ENCODE data around the gene CCDC102B. TPM values are rescaled to one million over a fixed set of nuclear protein-coding genes. Genes with fewer than 3 reads are reported as not detected.

The CCDC102B gene
- polyA plus RNA-seq, 3 donors, result 5.6 to 8.6 (median 7.7) TPM

- DNase-seq (ENCODE audit: extremely low read depth in 1 of 11, low read depth in 9 of 11, low spot score in 4 of 11), result no peak
Measured at GRCh38 chr18:68817584-68817983, 19.7 kb downstream of the CCDC102B start.

DNA sequence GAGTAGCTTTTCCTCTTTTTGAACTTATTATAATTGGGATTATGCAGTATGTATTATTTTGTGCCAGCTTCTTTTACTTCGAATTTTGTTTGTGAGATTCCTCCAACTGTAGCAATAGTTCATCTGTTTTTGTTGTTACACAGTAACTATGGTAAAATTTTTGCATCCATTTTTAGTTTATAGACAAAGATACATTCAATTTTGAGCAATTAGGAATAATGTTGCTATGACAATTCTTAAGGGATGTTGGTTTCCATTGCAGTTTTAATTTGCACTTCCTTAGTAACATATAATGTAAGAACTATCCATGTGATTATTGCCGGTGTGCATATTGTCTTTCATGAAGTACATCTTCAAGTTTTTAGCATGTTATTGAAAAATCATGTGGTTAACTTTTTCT, 20.7 kb downstream of the CCDC102B start:
- no peak for DNase-seq (ENCODE audit: extremely low read depth in 1 of 11, low read depth in 9 of 11, low spot score in 4 of 11)

GRCh38 chr18:68822926-68823325, 25.0 kb downstream of the CCDC102B start:
- no peak for DNase-seq (ENCODE audit: extremely low read depth in 1 of 11, low read depth in 9 of 11, low spot score in 4 of 11)

GRCh38 chr18:68826121-68826520, 28.2 kb downstream of the CCDC102B start:
- DNase-seq (ENCODE audit: extremely low read depth in 1 of 11, low read depth in 9 of 11, low spot score in 4 of 11), result no peak

DNA sequence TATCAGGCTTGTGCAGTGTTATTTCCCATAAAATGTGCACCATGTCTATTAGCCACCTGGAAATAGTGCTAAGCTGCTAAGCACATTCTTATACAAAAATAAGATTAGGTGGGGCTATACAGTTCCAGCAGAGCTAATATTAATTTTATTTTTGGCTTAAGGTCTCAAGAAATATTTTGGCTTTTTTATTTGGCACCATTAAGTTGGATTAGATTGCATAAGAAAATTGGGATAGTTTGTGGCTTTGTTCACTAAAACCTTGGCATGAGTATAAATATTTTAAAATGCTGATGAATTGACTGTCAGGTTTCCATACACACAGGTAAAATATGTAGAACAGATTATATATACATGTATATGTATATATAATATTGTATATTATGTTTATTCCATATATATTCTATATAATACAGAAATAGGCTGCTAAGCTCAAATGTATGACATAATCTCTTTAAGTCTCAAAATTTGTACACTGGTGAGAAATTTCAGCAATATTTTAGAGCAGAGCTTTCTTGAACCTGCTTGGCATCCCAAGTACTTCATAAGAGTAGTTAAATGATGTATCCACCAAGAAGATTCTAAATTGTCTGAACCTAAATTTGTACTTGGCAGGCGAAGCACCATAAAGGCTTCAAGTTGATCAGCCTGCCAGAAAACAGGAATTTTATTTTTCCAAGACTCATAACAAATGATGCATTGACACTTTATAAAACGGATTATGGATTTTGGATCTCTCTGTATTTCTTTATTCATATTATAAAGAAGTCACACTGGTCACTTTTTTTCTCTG, 32.6 kb downstream of the CCDC102B start:
- DNase-seq (ENCODE audit: extremely low read depth in 1 of 11, low read depth in 9 of 11, low spot score in 4 of 11), result no peak

- no peak for DNase-seq (ENCODE audit: extremely low read depth in 1 of 11, low read depth in 9 of 11, low spot score in 4 of 11)
Measured at GRCh38 chr18:68833756-68834155, 35.9 kb downstream of the CCDC102B start.

DNA sequence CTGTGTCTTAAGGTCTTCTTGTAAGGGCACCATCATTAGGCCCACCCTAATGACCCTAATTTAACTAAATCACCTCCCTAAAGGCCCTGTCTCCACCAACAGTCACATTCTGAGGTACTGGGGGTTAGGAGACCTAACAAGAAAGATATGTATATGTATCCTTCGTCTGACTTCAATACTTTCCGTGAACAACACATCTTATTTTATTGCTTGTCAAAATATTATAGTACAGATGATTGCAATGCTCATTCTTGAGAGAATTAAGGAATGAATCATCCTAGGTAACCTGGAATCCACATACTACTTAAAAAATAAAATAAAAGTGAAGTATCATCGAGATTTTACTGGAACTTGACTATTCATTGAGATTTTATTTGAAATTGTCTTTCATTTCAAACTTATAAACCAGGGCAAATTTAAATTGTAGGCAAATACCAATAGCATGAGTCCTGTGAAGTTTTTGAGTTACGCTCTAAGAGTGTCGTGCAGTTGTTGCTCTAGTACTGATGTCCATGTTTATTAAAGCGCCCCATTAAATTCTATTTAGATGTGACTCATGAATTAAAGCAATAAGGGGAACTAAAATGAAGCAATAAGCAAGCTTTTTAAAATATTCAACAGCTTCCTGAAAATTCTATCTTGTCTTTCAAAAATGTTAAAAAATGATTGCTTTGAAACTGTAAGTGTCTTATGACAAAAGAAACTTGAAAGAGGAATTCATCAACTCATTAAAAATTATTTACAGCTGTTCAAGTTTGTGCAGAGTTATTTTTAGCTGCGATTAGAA, 40.0 kb downstream of the CCDC102B start:
- no peak for DNase-seq (ENCODE audit: extremely low read depth in 1 of 11, low read depth in 9 of 11, low spot score in 4 of 11)

DNA sequence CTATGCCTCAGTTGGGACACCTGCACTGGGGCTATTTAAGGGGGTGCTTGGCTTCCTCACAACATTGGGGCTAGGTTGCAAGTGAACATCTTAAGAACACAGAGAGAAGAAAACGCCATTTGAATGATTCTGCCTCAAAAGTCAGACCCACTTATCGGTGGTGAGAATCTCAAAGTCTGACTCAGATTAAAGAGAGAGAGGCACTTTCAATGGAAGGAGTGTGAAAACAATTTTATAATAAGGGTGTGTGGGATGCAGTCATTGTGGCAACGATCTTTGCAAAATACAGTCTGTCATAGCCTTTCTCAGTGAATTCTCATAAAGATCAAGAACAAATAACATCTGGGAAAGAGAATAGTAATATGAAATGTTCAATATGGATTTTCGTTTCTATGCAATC, 41.8 kb downstream of the CCDC102B start:
- DNase-seq (ENCODE audit: extremely low read depth in 1 of 11, low read depth in 9 of 11, low spot score in 4 of 11), result no peak

GRCh38 chr18:68840554-68841263, 42.8 kb downstream of the CCDC102B start:
- DNase-seq (ENCODE audit: extremely low read depth in 1 of 11, low read depth in 9 of 11, low spot score in 4 of 11), result no peak

DNA sequence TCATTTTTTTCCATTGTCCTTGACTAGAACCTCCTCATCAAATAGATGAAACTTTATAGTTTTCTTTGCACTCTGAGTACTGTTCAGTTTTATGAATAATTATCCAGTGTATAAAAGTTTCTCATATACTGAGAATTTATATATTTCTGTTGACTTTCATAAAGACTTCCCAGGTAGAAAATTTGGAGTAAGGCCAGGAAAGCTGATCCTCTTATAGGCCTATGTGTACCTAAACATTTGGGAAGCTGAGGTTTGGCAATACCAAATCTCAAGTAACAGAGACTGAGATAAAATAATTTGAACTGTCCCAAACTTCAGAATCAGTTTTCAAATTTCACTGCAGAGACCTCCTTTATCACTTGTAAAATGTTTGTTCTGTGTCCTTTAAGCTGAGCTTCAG, 43.4 kb downstream of the CCDC102B start:
- DNase-seq (ENCODE audit: extremely low read depth in 1 of 11, low read depth in 9 of 11, low spot score in 4 of 11), result no peak

DNA sequence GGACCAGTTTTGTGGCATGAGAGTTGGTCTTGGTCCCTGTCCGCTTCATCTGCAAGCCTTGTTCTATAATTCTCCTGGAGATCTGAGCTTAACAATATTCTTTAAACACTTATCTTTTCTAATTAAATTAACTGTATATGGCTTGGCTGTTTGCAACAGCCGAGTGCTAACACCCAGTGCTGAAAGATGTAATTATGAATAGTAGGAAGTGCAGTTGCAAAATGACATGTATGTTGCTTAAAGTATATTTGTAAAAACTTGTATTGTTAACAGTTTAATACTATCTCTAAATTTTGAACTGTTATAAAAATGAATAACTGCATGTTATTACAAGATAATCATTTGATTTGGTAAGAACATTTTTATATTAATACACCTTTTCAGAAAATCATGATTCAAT, 45.1 kb downstream of the CCDC102B start:
- DNase-seq (ENCODE audit: extremely low read depth in 1 of 11, low read depth in 9 of 11, low spot score in 4 of 11), result no peak

DNA sequence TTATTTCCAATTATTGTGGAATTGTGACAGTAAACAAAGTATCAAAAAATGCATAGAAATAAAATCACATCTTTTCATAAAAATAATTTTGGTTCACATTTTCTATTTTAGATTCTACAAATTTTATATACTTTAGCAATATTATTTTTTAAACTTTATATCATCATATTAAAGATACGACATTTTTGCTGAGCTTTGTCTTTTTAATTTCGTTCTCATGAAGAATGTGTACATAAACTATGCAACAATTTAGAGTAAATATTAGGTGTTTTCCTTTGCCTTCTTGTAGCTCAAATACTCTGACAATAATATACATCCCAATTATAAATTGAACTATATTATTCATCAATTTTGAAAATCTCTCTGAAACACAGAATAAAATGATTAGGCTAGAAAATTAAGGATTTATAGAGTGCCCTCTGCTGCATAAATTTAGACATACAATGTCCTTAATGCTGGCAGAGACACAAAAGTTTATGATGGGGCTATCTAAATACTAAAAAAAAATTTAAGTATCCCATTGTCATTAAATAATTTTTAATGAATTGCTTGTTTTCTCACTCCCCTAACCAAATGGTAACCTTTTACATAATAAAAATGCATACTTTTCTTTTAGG, 45.7 kb downstream of the CCDC102B start:
- DNase-seq (ENCODE audit: extremely low read depth in 1 of 11, low read depth in 9 of 11, low spot score in 4 of 11), result no peak

DNA sequence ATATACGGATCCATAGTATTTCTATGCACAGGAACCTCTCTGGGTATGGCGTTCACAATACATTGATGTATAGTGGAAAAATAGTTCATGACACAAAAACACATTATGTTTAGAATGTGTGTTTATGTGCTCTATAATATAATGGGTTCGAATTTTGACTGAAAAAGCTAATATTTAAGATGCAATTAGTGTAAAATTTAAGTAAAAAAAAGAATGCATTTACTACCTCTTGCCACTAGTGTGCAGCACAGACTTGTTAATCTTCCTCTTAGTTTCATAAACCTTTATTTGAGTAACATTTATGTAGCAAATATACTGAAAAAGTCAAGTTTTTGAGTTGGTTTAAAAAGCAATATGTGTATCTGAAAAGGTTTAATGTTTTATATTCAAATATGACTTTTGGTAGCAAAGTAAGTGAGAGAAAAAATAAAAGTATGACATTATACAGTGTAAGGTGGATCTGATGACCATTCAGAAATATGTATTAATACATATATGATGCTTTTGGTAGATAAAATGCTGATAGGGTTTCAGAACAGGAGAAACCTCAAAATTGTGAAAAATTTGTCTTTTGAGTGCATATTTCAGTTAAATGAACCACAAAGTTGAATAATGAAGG, 49.4 kb downstream of the CCDC102B start:
- DNase-seq (ENCODE audit: extremely low read depth in 1 of 11, low read depth in 9 of 11, low spot score in 4 of 11), result peak in 5 of 11 donors; percentile 4 to 14 (median 8)

- no peak for DNase-seq (ENCODE audit: extremely low read depth in 1 of 11, low read depth in 9 of 11, low spot score in 4 of 11)
Measured at GRCh38 chr18:68848242-68848641, 50.4 kb downstream of the CCDC102B start.

- DNase-seq (ENCODE audit: extremely low read depth in 1 of 11, low read depth in 9 of 11, low spot score in 4 of 11), result no peak
Measured at GRCh38 chr18:68854786-68855391, 57.0 kb downstream of the CCDC102B start.

DNA sequence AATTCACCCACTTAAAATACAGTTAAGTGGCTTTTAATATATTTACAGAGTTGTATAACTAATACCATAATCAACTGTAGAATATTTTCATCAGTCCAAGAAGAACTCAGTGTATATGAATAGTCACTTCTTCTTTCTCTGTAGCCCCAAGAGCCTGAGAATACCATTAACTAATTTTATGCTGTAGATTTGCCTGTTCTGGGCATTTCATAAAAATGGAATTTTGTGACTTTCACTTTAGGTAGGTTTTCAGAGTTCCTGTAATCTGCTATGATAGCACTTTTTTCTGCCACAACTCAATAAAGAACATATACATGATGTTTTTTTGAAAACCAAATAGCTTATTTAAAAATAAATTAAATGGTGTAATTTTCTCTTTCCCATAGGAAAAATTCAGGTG, 57.6 kb downstream of the CCDC102B start:
- no peak for DNase-seq (ENCODE audit: extremely low read depth in 1 of 11, low read depth in 9 of 11, low spot score in 4 of 11)

DNA sequence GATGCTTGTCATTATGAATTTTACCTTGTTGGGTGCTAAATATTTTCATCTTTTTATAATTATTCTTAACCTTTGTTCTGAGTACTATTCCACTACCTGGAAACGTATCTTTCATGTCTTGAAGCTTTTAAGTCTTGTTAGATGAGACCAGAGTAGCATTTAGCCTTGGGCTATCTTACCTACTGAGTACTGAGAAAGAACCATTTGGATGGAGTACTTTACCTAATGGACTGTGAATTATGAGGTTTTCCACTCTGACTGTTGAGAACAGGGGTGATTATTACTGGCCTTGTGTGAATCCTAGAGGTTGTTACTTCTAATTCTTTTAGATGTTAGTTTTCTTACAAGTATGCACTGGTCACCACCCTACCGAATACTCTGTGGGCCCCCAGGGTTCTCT, 63.5 kb downstream of the CCDC102B start:
- DNase-seq (ENCODE audit: extremely low read depth in 1 of 11, low read depth in 9 of 11, low spot score in 4 of 11), result no peak

DNA sequence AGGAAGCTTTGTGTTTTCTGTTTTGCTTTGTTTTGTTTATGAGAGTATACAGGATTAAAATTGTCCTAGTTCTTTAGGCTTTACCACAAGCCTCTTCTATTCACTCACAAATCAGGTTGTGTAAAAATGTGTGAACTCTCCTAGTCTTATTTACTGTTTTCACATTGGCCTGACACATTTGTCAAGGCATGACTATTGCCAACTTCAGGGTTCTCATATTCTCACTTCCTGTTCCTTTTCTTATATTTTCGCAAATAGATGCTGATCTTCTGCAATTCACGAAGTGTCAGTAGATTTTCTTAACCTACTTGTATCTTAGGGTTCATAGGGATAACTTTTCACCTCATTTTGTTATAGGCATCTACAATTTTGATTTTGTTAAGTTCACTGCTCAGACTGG, 67.1 kb downstream of the CCDC102B start:
- no peak for DNase-seq (ENCODE audit: extremely low read depth in 1 of 11, low read depth in 9 of 11, low spot score in 4 of 11)

DNA sequence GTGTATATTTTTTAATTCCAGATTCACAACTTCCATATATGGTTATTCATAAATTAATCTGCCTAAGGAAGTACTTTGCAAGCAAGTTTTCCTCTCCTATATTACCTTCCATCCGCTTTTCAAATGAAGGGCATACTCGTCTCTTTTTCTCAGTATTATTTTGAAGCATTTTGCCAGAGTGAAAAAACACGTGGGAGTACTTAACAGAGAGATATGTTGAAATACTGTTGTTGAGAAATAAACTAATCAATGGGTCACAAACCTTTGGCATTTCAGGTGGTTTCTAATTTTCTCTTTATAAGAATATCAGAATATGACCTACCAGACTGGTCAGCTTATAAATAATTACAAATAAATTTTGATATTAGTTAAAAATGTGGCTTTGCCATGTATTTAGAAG, 67.6 kb downstream of the CCDC102B start:
- no peak for DNase-seq (ENCODE audit: extremely low read depth in 1 of 11, low read depth in 9 of 11, low spot score in 4 of 11)
